Activated naive CD8-positive, alpha-beta T cell treated with anti-CD3 and anti-CD28 coated beads for 36 hours (primary cell): Measurements from ENCODE around the gene ABCB8. TPM values are rescaled to one million over a fixed set of nuclear protein-coding genes. Genes with fewer than 3 reads are reported as not detected.

ENCODE experiments used
- DNase-seq: peaks from one replicate; pipeline ENCODE4 v3.0.0; 2021
- H3K27ac Mint-ChIP-seq: one replicate; pipeline ENCODE4 v1.8.0; 2022; ENCODE audit warnings: mild to moderate bottlenecking, moderate library complexity, mixed read lengths
- H3K27me3 Mint-ChIP-seq: one replicate; pipeline ENCODE4 v1.8.0; 2022; ENCODE audit warnings: mild to moderate bottlenecking, mixed read lengths
- H3K36me3 Mint-ChIP-seq: one replicate; pipeline ENCODE4 v1.8.0; 2021; ENCODE audit warnings: mild to moderate bottlenecking, mixed read lengths
- H3K4me1 Mint-ChIP-seq: one replicate; pipeline ENCODE4 v1.8.0; 2021; ENCODE audit warnings: mixed read lengths
- H3K4me3 Mint-ChIP-seq: one replicate; pipeline ENCODE4 v1.8.0; 2022; ENCODE audit warnings: mild to moderate bottlenecking, moderate library complexity, mixed read lengths
- H3K9me3 Mint-ChIP-seq: one replicate; pipeline ENCODE4 v1.8.0; 2022; ENCODE audit warnings: mixed read lengths
- total RNA-seq, 2 experiments: library from RNA; stranded (reverse); gene quantifications; one replicate each; pipeline ENCODE4 v1.2.3, GENCODE V29; 2021

The ABCB8 gene
- total RNA-seq, 2 experiments from 2014 or later, result 34.3 to 37.6 TPM

DNA sequence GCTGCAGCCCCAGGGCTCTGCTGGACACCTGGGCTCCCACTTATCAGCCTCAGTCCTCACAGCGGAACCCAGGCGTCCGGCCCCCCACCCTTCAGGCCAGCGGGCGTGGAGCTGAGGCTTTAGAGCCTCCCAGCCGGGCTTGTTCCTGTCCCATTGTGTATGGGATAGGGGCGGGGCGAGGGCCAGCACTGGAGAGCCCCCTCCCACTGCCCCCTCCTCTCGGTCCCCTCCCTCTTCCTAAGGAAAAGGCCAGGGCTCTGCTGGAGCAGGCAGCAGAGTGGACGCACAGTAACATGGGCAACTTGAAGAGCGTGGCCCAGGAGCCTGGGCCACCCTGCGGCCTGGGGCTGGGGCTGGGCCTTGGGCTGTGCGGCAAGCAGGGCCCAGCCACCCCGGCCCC lies 34.7 kb upstream of the ABCB8 start:
- peaks cover 2% of the 10 kb centered on the region for H3K36me3 Mint-ChIP-seq
- H3K4me3 Mint-ChIP-seq, result no peak overlapping the region
- H3K27ac Mint-ChIP-seq, result no peak overlapping the region
- H3K4me1 Mint-ChIP-seq, result peaks cover 15% of the 10 kb centered on the region
- peaks cover 1% of the 10 kb centered on the region for H3K27me3 Mint-ChIP-seq
- H3K9me3 Mint-ChIP-seq, result peaks cover 20% of the 10 kb centered on the region
- DNase-seq, result no peak

- H3K4me3 Mint-ChIP-seq, result no peak overlapping the region
- no peak overlapping the region for H3K27ac Mint-ChIP-seq
- peaks cover 15% of the 10 kb centered on the region for H3K4me1 Mint-ChIP-seq
- H3K36me3 Mint-ChIP-seq, result peaks cover 2% of the 10 kb centered on the region
- DNase-seq, result no peak
- no peaks in the 10 kb centered on the region for H3K27me3 Mint-ChIP-seq
- H3K9me3 Mint-ChIP-seq, result peaks cover 20% of the 10 kb centered on the region
Measured at GRCh38 chr7:150994141-150994837, 34.0 kb upstream of the ABCB8 start.

DNA sequence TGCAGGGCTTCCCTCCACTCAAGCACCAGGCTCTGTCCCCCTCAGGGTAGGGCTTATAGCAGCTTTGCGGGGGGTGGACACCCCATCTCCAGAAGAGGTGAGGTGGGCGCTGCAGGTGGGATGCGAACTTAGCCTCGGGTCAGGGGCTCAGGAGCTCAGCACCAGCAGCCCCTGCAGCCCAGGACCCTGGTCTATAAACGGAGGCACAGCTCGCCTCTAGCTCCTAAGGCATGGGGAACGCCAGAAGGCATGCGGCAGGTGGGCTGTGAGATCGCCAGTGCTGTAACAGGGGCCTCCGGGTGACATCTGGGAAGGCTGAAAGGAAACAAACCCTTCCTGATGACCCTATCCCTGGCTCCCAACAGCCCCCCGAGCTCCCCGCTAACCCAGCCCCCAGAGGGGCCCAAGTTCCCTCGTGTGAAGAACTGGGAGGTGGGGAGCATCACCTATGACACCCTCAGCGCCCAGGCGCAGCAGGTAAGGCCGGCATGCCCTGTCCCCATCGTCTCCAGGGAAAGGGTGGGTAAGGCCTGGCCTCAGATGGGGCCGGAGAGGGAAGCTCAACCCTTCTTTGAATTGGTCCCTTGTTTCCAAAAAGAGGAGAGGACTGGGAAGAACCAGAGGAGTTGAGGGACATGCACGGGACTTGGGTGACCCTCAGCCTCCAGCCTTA lies 33.3 kb upstream of the ABCB8 start:
- peaks cover 17% of the 10 kb centered on the region for H3K9me3 Mint-ChIP-seq
- H3K4me1 Mint-ChIP-seq, result peaks cover 15% of the 10 kb centered on the region
- no peak for DNase-seq
- H3K36me3 Mint-ChIP-seq, result peaks cover 2% of the 10 kb centered on the region
- no peak overlapping the region for H3K27ac Mint-ChIP-seq
- H3K4me3 Mint-ChIP-seq, result peak overlapping the region; percentile 34
- H3K27me3 Mint-ChIP-seq, result no peaks in the 10 kb centered on the region

GRCh38 chr7:150996376-150997074 lies 31.7 kb upstream of the ABCB8 start:
- peaks cover 15% of the 10 kb centered on the region for H3K4me1 Mint-ChIP-seq
- H3K9me3 Mint-ChIP-seq, result peaks cover 2% of the 10 kb centered on the region
- H3K36me3 Mint-ChIP-seq, result peaks cover 2% of the 10 kb centered on the region
- no peaks in the 10 kb centered on the region for H3K27me3 Mint-ChIP-seq
- no peak overlapping the region for H3K27ac Mint-ChIP-seq
- DNase-seq, result no peak
- H3K4me3 Mint-ChIP-seq, result no peak overlapping the region

DNA sequence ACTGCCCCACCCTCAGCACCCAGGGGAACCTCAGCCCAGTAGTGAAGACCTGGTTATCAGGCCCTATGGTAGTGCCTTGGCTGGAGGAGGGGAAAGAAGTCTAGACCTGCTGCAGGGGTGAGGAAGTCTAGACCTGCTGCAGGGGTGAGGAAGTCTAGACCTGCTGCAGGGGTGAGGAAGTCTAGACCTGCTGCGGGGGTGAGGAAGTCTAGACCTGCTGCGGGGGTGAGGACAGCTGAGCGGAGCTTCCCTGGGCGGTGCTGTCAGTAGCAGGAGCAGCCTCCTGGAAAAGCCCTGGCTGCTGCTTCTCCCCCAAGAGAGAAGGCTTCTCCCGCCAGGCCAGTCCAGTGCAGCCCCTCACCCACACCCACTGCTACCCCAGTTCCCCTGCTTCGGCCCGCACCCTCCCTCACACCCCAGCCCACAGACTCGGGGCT lies 31.2 kb upstream of the ABCB8 start:
- no peak overlapping the region for H3K27ac Mint-ChIP-seq
- no peak overlapping the region for H3K4me3 Mint-ChIP-seq
- H3K27me3 Mint-ChIP-seq, result no peaks in the 10 kb centered on the region
- peaks cover 2% of the 10 kb centered on the region for H3K36me3 Mint-ChIP-seq
- DNase-seq, result no peak
- H3K4me1 Mint-ChIP-seq, result peaks cover 15% of the 10 kb centered on the region
- H3K9me3 Mint-ChIP-seq, result peaks cover 2% of the 10 kb centered on the region

- no peaks in the 10 kb centered on the region for H3K9me3 Mint-ChIP-seq
- H3K36me3 Mint-ChIP-seq, result no peaks in the 10 kb centered on the region
- no peak overlapping the region for H3K27ac Mint-ChIP-seq
- no peak for DNase-seq
- H3K27me3 Mint-ChIP-seq, result no peaks in the 10 kb centered on the region
- peaks cover 13% of the 10 kb centered on the region for H3K4me1 Mint-ChIP-seq
- H3K4me3 Mint-ChIP-seq, result no peak overlapping the region
Measured at GRCh38 chr7:150997817-150998216, 30.4 kb upstream of the ABCB8 start.

DNA sequence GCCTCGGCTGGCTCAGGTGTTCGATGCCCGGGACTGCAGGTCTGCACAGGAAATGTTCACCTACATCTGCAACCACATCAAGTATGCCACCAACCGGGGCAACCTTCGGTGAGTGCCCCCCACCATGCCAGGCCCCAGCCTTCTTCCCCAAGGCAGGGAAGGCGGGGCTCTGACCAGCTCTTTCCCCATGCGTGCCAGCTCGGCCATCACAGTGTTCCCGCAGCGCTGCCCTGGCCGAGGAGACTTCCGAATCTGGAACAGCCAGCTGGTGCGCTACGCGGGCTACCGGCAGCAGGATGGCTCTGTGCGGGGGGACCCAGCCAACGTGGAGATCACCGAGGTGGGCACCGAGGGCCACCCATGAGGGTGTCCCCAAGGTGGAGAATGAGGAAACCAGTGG lies 29.9 kb upstream of the ABCB8 start:
- no peak overlapping the region for H3K4me3 Mint-ChIP-seq
- H3K9me3 Mint-ChIP-seq, result no peaks in the 10 kb centered on the region
- DNase-seq, result no peak
- no peaks in the 10 kb centered on the region for H3K36me3 Mint-ChIP-seq
- peaks cover 13% of the 10 kb centered on the region for H3K4me1 Mint-ChIP-seq
- H3K27ac Mint-ChIP-seq, result no peak overlapping the region
- no peaks in the 10 kb centered on the region for H3K27me3 Mint-ChIP-seq

DNA sequence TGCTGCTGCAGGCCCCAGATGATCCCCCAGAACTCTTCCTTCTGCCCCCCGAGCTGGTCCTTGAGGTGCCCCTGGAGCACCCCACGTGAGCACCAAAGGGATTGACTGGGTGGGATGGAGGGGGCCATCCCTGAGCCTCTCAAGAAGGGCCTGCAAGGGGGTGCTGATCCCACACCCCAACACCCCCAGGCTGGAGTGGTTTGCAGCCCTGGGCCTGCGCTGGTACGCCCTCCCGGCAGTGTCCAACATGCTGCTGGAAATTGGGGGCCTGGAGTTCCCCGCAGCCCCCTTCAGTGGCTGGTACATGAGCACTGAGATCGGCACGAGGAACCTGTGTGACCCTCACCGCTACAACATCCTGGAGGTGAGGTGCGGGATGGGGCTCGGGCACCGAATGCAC lies 29.2 kb upstream of the ABCB8 start:
- Mint-ChIP-seq H3K9me3 (no peaks in the 10 kb centered on the region), H3K27ac (no peak overlapping the region)
- no peak for DNase-seq

DNA sequence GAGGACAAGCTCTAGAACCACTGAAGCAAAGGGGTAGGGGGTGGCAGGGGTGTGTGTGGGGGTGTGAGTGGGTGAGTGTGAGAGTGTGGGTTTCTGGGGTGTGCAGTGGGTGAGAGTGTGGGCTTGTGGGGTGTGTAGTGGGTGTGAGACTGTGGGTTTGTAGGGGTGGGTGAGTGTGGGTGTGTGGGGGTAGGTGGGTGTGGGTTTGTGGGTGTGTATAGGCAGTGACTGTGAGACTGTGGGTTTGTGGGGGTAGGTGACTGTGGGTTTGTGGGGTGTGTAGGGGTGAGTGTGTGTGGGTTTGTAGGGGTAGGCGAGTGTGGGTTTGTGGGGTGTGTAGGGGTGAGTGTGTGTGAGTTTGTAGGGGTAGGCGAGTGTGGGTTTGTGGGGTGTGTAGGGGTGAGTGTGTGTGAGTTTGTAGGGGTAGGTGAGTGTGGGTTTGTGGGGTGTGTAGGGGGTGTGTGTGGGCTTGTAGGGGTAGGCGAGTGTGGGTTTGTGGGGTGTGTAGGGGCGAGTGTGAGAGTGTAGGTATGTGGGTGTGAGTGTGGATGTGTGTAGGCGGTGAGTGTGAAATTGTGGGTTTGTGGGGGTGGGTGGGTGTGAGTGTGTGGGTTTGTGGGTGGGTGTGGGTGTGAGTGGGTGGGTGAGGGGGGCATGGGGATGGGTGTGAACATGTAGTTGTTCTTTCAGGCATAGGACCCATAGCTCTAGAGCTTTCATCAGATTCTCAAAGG lies 28.6 kb upstream of the ABCB8 start:
- no peak for DNase-seq
- Mint-ChIP-seq H3K27ac (no peak overlapping the region), H3K4me1 (peaks cover 13% of the 10 kb centered on the region), H3K4me3 (no peak overlapping the region), H3K9me3 (no peaks in the 10 kb centered on the region), H3K36me3 (no peaks in the 10 kb centered on the region), H3K27me3 (no peaks in the 10 kb centered on the region)

More for the DNA sequence above, 29.2 kb upstream of the ABCB8 start:
- Mint-ChIP-seq H3K27me3 (no peaks in the 10 kb centered on the region), H3K36me3 (no peaks in the 10 kb centered on the region), H3K4me3 (no peak overlapping the region), H3K4me1 (peaks cover 13% of the 10 kb centered on the region)

GRCh38 chr7:151000897-151001495 lies 27.3 kb upstream of the ABCB8 start:
- DNase-seq, result no peak
- Mint-ChIP-seq H3K27me3 (no peaks in the 10 kb centered on the region), H3K36me3 (no peaks in the 10 kb centered on the region), H3K4me3 (no peak overlapping the region), H3K9me3 (no peaks in the 10 kb centered on the region), H3K27ac (no peak overlapping the region), H3K4me1 (peaks cover 12% of the 10 kb centered on the region)

- no peak overlapping the region for H3K27ac Mint-ChIP-seq
Measured at GRCh38 chr7:151001546-151001945, 26.7 kb upstream of the ABCB8 start.

DNA sequence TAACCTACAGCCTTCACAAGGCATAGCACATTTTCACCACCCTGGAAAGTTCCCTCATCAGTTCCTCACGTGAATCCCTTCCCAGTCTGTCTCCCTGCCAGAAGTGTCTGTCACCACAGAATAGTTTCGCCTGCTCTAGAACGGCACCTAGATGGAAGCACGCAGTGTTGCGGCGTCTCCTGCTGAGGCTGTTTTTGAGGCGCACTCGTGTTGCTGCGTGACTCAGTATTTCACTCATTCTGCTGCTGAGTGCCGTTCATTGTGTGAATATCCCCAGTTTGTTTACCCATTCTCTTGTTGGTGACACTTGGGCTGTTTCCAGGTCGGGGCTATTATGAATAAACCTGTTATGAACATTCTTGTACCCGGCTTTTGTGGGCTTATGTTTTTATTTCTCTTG lies 24.7 kb upstream of the ABCB8 start:
- Mint-ChIP-seq H3K27me3 (no peaks in the 10 kb centered on the region), H3K4me1 (peaks cover 10% of the 10 kb centered on the region), H3K9me3 (no peaks in the 10 kb centered on the region), H3K4me3 (no peak overlapping the region), H3K36me3 (no peaks in the 10 kb centered on the region), H3K27ac (no peak overlapping the region)
- DNase-seq, result no peak

More at GRCh38 chr7:151001546-151001945, 26.7 kb upstream of the ABCB8 start:
- Mint-ChIP-seq H3K4me3 (no peak overlapping the region), H3K27me3 (no peaks in the 10 kb centered on the region), H3K4me1 (peaks cover 10% of the 10 kb centered on the region), H3K36me3 (no peaks in the 10 kb centered on the region), H3K9me3 (no peaks in the 10 kb centered on the region)
- DNase-seq, result no peak

DNA sequence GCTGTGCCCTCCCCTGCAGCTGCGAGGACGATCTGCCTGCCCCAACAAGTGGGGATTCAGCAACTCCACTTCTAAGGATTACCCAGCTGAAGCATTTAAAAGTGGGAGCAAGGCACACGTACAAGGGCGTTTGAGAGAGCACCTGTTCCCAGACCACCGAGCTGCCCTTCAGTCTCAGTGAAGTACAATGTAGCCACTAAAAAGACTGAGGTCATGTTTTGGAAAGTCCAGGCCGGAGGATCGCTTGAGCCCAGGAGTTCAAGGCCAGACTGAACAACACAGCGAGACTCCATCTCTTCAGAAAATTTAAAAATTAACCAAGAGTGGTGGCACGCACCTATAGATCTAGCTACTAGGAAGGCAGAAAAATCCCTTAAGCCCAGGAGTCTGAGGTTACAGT lies 22.7 kb upstream of the ABCB8 start:
- Mint-ChIP-seq H3K4me1 (peaks cover 15% of the 10 kb centered on the region), H3K27me3 (no peaks in the 10 kb centered on the region), H3K36me3 (no peaks in the 10 kb centered on the region), H3K4me3 (no peak overlapping the region), H3K9me3 (no peaks in the 10 kb centered on the region), H3K27ac (no peak overlapping the region)
- no peak for DNase-seq

DNA sequence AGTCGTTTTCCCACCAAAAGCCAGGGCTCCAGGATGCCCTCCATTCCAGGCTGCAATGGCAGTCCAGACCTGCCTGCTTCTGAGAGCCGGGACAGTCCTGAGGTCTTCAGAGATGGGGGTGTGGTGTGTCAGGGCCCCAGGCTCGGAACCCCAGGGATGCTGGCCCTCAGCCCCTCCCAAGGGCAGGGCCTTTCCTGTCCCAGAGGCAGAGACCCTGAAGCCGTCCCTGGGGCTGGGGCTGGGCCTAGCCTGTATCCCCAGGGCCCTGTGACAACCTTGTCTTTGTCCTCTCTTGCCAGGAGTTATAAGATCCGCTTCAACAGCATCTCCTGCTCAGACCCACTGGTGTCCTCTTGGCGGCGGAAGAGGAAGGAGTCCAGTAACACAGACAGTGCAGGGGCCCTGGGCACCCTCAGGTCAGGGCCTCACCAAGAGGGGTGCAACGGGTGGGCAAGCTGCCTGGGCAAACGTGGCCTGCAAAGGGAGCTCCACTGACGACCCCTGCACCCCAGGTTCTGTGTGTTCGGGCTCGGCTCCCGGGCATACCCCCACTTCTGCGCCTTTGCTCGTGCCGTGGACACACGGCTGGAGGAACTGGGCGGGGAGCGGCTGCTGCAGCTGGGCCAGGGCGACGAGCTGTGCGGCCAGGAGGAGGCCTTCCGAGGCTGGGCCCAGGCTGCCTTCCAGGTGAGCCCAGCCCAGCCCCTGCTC lies 21.5 kb upstream of the ABCB8 start:
- Mint-ChIP-seq H3K4me3 (no peak overlapping the region), H3K27ac (no peak overlapping the region), H3K27me3 (no peaks in the 10 kb centered on the region), H3K9me3 (no peaks in the 10 kb centered on the region), H3K36me3 (no peaks in the 10 kb centered on the region), H3K4me1 (peaks cover 26% of the 10 kb centered on the region)
- DNase-seq, result no peak
